SJCRH30 (cell line): ENCODE measurements around the gene IL16. TPM values are rescaled to one million over a fixed set of nuclear protein-coding genes. Genes with fewer than 3 reads are reported as not detected.
"Not testable (repeated sequence)": the region's sequence is repeated elsewhere in the genome, so short reads cannot be mapped to it uniquely, and the experiment has no call there.

ENCODE experiments used
- DNase-seq, 2 experiments: peaks; one replicate each; pipeline ENCODE4 v3.0.0-alpha.2; 2015 to 2020
- H3K27ac ChIP-seq: fragments of 250-450 bp; sonication (Bioruptor Pico); 2 replicates; pipeline ENCODE4 v1.5.1; 2020; ENCODE audit warnings: mild to moderate bottlenecking, moderate library complexity
- H3K27me3 ChIP-seq: fragments of 250-450 bp; sonication (Bioruptor Pico); 2 replicates; pipeline ENCODE4 v1.5.1; 2020; ENCODE audit warnings: mild to moderate bottlenecking, moderate library complexity
- H3K36me3 ChIP-seq: fragments of 250-450 bp; sonication (Bioruptor Pico); 2 replicates; pipeline ENCODE4 v1.5.1; 2020; ENCODE audit warnings: mild to moderate bottlenecking, moderate library complexity
- H3K4me1 ChIP-seq: fragments of 250-450 bp; sonication (Bioruptor Pico); 2 replicates; pipeline ENCODE4 v1.5.1; 2020; ENCODE audit warnings: mild to moderate bottlenecking, moderate library complexity
- H3K4me3 ChIP-seq: fragments of 250-450 bp; sonication (Bioruptor Pico); 2 replicates; pipeline ENCODE4 v1.5.1; 2020; ENCODE audit warnings: mild to moderate bottlenecking, moderate library complexity
- H3K9me3 ChIP-seq: fragments of 250-450 bp; sonication (Bioruptor Pico); replicated peaks from 2 replicates; pipeline ENCODE4 v1.5.1; 2020; ENCODE audit warnings: mild to moderate bottlenecking, moderate library complexity
- total RNA-seq: library from RNA; depleted of rRNA; stranded (reverse); fragments of >200 nt; shearing (Covaris generic); gene quantifications from 2 replicates; pipeline ENCODE4 v1.2.3, GENCODE V29; 2014

The IL16 gene
- total RNA-seq, 1 experiment from 2014 or later: 0.18 TPM

DNA sequence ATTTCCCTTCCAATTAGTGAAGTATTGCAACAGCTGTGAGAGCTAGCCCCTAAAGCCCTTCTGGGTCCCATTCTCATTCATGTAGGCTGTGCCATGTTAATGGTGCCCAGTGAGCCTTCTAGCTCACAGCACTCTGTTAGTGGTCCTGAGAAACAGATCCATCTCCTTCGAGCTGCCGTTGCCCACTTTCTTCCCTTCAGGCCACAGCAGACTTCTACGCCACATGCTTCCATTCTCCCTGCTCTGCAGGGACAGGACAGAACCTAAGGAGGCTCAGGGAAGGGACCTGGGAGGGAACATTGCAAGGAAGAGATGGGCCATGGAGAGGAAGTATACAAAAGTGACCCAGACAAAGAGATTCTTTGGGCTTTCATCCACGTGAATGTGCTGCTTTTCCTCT is 139.0 kb downstream of the IL16 start:
- Histone ChIP-seq H3K4me3 (no peak overlapping the region), H3K36me3 (no peaks in the 10 kb centered on the region), H3K4me1 (no peaks in the 10 kb centered on the region), H3K9me3 (no peaks in the 10 kb centered on the region), H3K27ac (no peak overlapping the region), H3K27me3 (no peaks in the 10 kb centered on the region)
- DNase-seq: peak in 1 of 2 experiments; percentile 15

DNA sequence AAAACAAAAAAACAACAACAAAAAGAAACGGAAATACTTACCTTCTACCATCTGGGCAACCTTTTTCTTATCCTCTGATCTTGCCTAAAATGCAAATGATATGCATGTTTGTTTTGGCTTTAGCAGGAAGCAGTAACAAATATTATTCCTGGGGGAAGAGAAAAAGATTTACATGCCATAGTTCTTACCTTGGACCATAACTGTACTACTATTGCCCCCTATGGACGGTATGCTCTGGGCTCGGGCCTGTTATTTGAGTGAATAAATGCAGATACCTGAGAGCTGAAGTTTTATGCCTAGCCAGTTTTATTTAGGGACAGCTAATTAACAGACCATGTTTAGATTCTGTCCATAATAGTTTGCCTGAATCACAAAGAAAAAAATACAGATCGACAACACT is 139.9 kb downstream of the IL16 start:
- H3K4me1 ChIP-seq: no peaks in the 10 kb centered on the region
- H3K36me3 ChIP-seq: no peaks in the 10 kb centered on the region
- no peaks in the 10 kb centered on the region for H3K9me3 ChIP-seq
- no peaks in the 10 kb centered on the region for H3K27me3 ChIP-seq
- no peak for DNase-seq
- H3K27ac ChIP-seq: no peak overlapping the region
- no peak overlapping the region for H3K4me3 ChIP-seq

DNA sequence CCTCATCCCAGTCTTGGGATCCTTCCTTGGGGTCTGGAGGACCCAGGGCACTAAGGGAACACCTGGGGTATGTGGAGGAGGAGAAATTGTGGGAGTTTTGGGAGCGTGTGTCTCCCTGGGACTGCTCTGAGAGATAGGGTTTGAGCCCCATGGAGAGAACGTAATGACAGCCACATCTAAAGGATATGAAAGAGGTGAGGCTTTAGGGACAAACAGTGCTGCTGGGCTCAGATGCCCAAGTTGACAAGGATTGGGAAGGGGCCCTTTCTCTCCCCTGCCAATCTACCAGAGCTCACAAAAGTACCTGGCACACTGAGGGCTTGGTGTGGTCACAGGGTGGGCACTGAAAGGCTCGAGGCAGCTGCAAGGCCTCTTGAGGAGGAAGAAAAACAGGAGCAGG is 140.6 kb downstream of the IL16 start:
- Histone ChIP-seq H3K36me3 (no peaks in the 10 kb centered on the region), H3K4me1 (no peaks in the 10 kb centered on the region), H3K27ac (no peak overlapping the region), H3K27me3 (no peaks in the 10 kb centered on the region), H3K9me3 (no peaks in the 10 kb centered on the region), H3K4me3 (no peak overlapping the region)
- no peak for DNase-seq

DNA sequence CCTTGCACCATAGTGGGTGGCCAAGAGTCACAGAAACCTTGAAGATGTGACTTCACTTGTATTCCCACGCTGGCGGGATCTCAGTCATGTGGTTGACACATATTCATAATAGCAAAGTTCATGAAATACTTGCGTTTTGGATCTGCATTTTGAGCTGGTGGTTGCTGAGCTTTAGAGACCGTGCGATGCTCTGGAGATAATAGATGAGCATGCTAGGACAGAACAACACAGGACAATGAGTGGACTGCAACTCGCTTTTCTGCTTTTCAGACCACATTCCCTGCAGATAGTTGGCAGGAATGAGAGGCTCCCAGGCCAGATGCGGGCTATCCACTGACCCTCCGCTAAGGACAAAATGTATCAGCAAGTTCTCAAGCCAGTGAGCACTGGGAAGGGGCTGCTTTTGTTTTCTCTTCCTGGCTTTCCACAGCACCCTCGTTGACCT is 141.1 kb downstream of the IL16 start:
- Histone ChIP-seq H3K27me3 (no peaks in the 10 kb centered on the region), H3K4me3 (no peak overlapping the region), H3K27ac (no peak overlapping the region), H3K4me1 (no peaks in the 10 kb centered on the region), H3K36me3 (no peaks in the 10 kb centered on the region), H3K9me3 (no peaks in the 10 kb centered on the region)
- DNase-seq: no peak

- Histone ChIP-seq H3K9me3 (no peaks in the 10 kb centered on the region), H3K4me3 (no peak overlapping the region), H3K4me1 (no peaks in the 10 kb centered on the region), H3K27me3 (no peaks in the 10 kb centered on the region), H3K36me3 (no peaks in the 10 kb centered on the region), H3K27ac (no peak overlapping the region)
- no peak for DNase-seq
These were observed 141.7 kb downstream of the IL16 start for GRCh38 chr15:81338170-81339007.

DNA sequence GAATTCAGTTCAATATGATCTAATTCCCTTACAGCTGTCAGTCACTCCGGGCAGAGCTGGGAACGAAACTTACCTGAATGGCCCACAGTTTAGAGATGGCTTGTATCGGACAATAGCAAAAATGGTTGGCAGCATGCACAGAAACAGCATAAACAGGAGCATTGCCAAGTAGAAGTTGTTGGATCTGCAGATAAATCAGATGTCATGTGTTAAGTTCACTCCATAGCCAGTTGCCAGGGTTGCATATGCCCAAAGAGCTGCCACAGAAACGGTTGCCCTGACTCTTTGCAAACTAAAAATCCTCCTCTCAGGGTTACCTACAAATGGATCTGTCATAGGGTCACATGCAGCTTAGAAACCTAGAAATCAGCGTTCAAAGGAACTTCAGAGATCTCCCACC is 142.6 kb downstream of the IL16 start:
- H3K27me3 ChIP-seq: no peaks in the 10 kb centered on the region
- H3K36me3 ChIP-seq: no peaks in the 10 kb centered on the region
- no peaks in the 10 kb centered on the region for H3K9me3 ChIP-seq
- no peak for DNase-seq
- H3K4me3 ChIP-seq: no peak overlapping the region
- no peak overlapping the region for H3K27ac ChIP-seq
- no peaks in the 10 kb centered on the region for H3K4me1 ChIP-seq

- H3K4me1 ChIP-seq: no peaks in the 10 kb centered on the region
- H3K36me3 ChIP-seq: no peaks in the 10 kb centered on the region
- H3K27ac ChIP-seq: no peak overlapping the region
- H3K27me3 ChIP-seq: no peaks in the 10 kb centered on the region
- DNase-seq: no peak
- H3K9me3 ChIP-seq: no peaks in the 10 kb centered on the region
- no peak overlapping the region for H3K4me3 ChIP-seq
These were observed 143.2 kb downstream of the IL16 start for GRCh38 chr15:81339851-81340250.

DNA sequence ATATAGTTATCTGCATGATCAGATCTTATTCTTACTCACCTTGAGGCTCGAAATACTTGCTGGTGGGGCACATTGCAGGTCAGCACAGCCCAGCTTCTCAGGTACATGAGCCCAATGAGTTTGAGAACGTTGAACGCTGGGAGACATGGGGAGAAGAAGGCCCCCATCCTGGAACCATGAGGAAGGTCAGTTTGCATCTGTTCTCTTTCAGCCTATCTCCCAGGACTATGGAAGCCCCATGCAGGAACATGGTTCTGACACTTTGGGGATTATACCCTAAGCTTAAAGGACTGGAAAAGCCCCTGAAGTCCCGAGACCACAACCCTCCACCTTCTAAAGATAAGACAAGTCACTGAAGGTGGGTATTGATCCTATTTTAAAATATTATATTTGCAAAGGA is 144.7 kb downstream of the IL16 start:
- Histone ChIP-seq H3K36me3 (no peaks in the 10 kb centered on the region), H3K27ac (no peak overlapping the region), H3K9me3 (no peaks in the 10 kb centered on the region), H3K4me3 (no peak overlapping the region), H3K4me1 (no peaks in the 10 kb centered on the region), H3K27me3 (no peaks in the 10 kb centered on the region)
- DNase-seq: no peak

DNA sequence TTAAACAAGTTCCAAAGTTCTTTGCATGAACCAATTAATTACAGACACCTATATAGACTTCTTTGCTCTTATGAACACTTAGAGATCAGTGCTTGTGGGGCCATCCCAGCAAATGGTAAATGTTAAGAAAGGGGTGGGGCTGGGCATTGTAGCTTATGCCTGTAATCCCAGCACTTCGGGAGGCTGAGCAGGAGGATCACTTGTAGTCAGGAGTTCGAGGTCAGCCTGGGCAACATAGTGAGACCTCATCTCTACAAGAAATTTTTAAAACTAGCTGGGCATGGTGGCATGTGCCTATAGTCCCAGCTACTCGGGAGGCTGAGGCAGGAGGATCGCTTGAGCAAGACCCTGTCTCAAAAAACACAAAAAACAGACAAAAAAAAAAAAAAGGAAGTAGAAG is 146.7 kb downstream of the IL16 start:
- H3K36me3 ChIP-seq: no peaks in the 10 kb centered on the region
- H3K4me3 ChIP-seq: no peak overlapping the region
- H3K27ac ChIP-seq: no peak overlapping the region
- H3K9me3 ChIP-seq: no peaks in the 10 kb centered on the region
- no peaks in the 10 kb centered on the region for H3K4me1 ChIP-seq
- DNase-seq: no peak
- H3K27me3 ChIP-seq: no peaks in the 10 kb centered on the region

DNA sequence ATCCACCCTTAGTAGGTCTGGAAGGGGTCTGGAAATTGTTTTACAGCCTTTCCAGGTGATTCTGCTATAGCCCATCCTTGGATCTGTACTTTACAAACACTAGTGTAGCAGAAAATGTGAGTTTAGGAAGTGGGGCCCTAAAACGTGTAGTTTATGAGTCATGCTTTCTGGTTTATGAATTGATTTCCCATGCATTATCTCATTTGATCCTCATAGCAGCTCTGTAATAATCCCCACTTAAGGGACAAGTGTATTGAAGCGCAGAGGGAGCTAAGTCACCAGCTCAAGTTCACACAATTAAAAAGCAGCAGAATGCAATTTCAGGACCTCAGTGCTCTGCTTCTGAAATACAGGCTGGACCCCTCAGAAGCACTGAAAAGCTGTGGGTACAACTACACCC is 149.9 kb downstream of the IL16 start:
- Histone ChIP-seq H3K4me1 (no peaks in the 10 kb centered on the region), H3K9me3 (no peaks in the 10 kb centered on the region), H3K27ac (no peak overlapping the region), H3K4me3 (no peak overlapping the region), H3K36me3 (no peaks in the 10 kb centered on the region), H3K27me3 (no peaks in the 10 kb centered on the region)
- no peak for DNase-seq

DNA sequence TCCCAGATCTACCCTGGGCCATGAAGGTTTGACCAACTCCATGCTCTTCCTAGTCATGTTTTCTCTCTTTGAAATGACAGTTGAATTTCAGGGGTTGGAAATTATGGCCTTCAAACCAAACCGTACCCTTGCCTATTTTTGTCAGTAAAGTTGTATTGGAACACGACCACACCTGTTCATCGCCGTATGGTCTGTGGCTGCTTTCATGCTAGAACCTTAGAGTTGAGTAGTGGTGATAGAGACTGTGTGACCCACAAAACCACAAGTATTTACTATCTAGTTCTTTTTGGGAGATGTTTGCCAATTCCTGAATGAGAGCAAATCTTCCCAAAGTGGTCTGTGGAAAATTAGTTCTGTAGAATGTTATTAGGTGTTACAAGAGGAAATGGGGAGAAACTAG is 151.2 kb downstream of the IL16 start:
- no peak overlapping the region for H3K27ac ChIP-seq
- no peaks in the 10 kb centered on the region for H3K27me3 ChIP-seq
- no peak overlapping the region for H3K4me3 ChIP-seq
- H3K9me3 ChIP-seq: no peaks in the 10 kb centered on the region
- H3K36me3 ChIP-seq: no peaks in the 10 kb centered on the region
- no peaks in the 10 kb centered on the region for H3K4me1 ChIP-seq
- DNase-seq: no peak

DNA sequence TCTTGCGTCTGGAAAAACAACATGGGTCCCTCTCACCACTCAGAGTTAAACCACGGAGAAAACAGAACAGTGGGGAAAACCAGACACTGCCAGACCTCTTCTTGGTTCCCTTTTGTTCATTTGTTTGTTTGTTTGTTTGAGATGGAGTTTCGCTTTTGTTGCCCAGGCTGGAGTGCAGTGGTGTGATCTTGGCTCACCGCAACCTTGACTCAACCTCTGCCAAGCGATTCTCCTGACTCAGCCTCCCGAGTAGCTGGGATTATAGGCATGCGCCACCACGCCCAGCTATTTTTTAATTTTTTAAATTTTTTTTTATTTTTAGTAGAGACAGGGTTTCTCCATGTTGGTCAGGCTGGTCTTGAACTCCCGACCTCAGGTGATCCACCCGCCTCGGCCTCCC is 152.0 kb downstream of the IL16 start:
- H3K27me3 ChIP-seq, H3K9me3 ChIP-seq, H3K4me1 ChIP-seq, H3K27ac ChIP-seq, H3K4me3 ChIP-seq, DNase-seq, H3K36me3 ChIP-seq: not testable (repeated sequence)

DNA sequence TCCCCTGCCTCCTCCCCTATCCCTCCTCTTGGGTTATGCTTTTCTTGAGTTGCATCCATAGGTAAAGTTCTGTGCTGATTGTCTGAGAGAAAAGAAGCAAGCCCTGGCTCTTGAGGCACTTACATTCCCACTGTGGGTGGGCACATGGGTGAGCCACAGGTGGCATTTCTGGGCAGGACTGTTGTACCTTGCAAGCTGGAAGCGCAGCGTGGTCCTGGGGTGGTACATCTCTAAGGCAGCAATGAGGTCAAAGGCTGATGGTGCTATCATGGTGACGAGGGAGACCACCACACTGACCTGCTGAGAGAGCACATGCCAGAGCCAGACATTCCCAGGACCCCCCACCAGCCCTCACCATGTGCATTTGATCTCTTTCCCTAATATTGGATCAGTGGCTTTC is 152.6 kb downstream of the IL16 start:
- no peak for DNase-seq
- Histone ChIP-seq H3K27ac (no peak overlapping the region), H3K36me3 (no peaks in the 10 kb centered on the region)

DNA sequence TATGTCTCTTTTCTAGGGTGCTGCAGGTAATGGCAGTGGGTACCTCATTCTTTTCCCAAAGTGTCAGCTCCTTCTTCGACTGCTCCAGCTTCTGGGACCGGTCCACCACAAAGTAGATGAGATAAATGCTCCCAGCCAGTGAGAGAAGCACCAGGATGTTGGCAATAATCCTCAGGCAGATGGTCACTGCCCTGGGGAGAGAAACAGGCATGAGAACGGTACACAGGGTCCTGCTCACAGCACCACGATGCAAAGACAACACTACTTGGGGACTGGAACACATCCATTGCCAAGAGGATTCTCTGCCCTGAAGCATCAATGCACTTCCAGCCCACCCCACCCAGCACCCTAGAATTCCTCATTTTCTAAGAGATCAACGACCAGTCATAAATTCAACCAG is 155.0 kb downstream of the IL16 start:
- H3K27me3 ChIP-seq: no peaks in the 10 kb centered on the region
- no peaks in the 10 kb centered on the region for H3K36me3 ChIP-seq
- no peak for DNase-seq
- H3K4me1 ChIP-seq: no peaks in the 10 kb centered on the region
- H3K27ac ChIP-seq: no peak overlapping the region
- H3K4me3 ChIP-seq: no peak overlapping the region
- no peaks in the 10 kb centered on the region for H3K9me3 ChIP-seq

More for the DNA sequence above, 152.6 kb downstream of the IL16 start:
- no peaks in the 10 kb centered on the region for H3K9me3 ChIP-seq
- no peaks in the 10 kb centered on the region for H3K27me3 ChIP-seq
- H3K4me1 ChIP-seq: no peaks in the 10 kb centered on the region
- no peak overlapping the region for H3K4me3 ChIP-seq

- H3K4me1 ChIP-seq: no peaks in the 10 kb centered on the region
- no peak overlapping the region for H3K27ac ChIP-seq
- no peak for DNase-seq
- H3K4me3 ChIP-seq: no peak overlapping the region
- no peaks in the 10 kb centered on the region; the same call in 1 of the 2 replicates for H3K9me3 ChIP-seq
- H3K27me3 ChIP-seq: no peaks in the 10 kb centered on the region
- no peaks in the 10 kb centered on the region for H3K36me3 ChIP-seq
These were observed 159.6 kb downstream of the IL16 start for GRCh38 chr15:81356252-81356651.

DNA sequence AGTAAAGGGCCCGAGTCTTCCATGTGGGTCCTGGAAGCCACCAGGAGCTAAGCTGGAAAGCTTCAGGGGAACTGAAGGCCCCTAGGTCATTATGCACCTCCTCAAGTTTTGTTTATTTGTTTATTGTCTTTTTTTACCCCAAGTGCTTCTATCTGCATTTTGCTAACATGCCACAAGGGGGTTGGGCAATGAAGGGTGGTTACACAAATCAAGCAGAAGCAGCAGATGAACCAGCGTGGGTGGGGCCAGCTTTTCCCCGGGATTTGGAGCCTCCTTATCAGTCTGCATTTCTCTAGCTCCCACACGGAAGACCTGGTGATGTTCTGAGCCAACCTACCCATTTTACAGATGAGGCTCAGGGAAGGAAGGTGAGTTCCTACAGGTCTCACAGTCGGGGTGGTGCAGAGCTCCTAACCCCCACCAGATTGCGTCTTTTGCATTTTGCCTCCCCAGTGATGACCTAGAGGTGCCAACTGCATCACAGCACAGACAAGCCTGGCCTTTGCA is 160.6 kb downstream of the IL16 start:
- Histone ChIP-seq H3K9me3 (no peaks in the 10 kb centered on the region; the same call in 1 of the 2 replicates), H3K27me3 (no peaks in the 10 kb centered on the region), H3K27ac (no peak overlapping the region), H3K4me1 (no peaks in the 10 kb centered on the region), H3K4me3 (no peak overlapping the region), H3K36me3 (no peaks in the 10 kb centered on the region)
- no peak for DNase-seq
